Measurements from ENCODE around the gene SEMA4A.

Gene SEMA4A

DNA sequence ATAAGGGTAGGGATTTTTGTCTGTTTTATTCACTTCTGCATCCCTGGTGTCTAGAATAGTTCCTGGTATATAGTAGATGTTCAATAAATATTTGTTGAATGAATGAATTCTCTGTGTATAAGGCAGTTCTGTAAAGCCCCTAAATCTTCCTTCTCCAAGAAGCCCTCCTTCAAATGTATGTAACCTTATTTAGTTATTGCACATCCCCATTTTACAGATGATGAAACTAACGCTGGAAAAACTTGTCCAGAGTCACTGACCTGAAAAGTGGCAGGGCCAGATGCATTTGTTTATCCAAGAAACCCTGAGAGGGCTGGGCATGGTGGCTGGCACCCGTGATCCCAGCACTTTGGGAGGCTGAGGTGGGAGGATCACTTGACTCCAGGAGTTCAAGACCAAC lies 43.1 kb upstream of the SEMA4A start:
- Histone ChIP-seq H4K20me1 (ENCODE audit: control insufficient read depth, insufficient read depth, low read depth, low read length) (0 out of 2 replicates have a peak, but pooled peaks cover 3% of the 10 kb centered on the region), H3K4me3 (ENCODE audit: low read length) (no peak overlapping the region), H3K27me3 (ENCODE audit: control insufficient read depth, low read length) (peaks cover 38% of the 10 kb centered on the region), H3K4me2 (ENCODE audit: low read length) (no peak overlapping the region), H3K9me3 (ENCODE audit: control insufficient read depth, insufficient read depth, low read length) (no peaks in the 10 kb centered on the region), H3F3A (ENCODE audit: control insufficient read depth, insufficient read depth) (peaks cover 5% of the 10 kb centered on the region), H3K27ac (ENCODE audit: low read depth, low read length) (no peak overlapping the region), H3K36me3 (ENCODE audit: control insufficient read depth, low read length) (no peaks in the 10 kb centered on the region), H3K79me2 (ENCODE audit: control insufficient read depth, low read length) (no peaks in the 10 kb centered on the region), H3K9me2 (replicated peaks; ENCODE audit: control insufficient read depth, low read length) (no peaks in the 10 kb centered on the region), H3K4me1 (ENCODE audit: control insufficient read depth, low read length) (peaks cover 31% of the 10 kb centered on the region)
- TF ChIP-seq EZH2phosphoT487 (IDR thresholded peaks at IDR 0.05; ENCODE audit: borderline replicate concordance, low read length): no peak
- TF ChIP-seq CTCF (IDR thresholded peaks at IDR 0.05; ENCODE audit: low read depth, low read length, poor library complexity, severe bottlenecking): no peak

DNA sequence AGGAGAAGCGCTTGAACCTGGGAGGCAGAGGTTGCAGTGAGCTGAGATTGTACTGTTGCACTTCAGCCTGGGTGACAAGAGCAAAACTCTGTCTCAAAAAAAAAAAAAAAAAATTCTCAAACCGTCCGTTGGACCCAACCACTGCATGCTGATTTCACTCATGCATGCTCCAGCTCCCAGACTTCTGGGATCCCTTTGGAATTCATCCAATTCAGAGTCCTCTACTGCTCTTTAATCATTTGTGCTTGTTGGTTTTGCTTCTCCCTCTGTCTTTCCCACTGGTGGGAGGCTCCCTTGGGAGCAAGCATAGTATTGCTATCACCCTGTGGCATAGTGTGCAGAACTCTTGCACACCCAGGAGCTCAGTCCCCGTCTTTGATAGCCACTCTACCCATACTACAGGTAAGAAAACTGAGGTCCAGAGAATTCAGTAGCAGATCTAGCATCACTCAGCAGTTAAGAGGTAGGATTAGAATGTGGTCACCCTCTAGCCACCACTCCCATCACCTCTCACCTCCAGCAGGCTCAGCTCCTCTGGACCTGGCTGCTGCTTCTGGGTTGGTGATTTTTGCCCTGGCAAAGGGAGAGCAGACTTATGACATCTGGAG lies 41.9 kb upstream of the SEMA4A start:
- Histone ChIP-seq H3K79me2 (ENCODE audit: control insufficient read depth, low read length) (no peaks in the 10 kb centered on the region), H3K4me1 (ENCODE audit: control insufficient read depth, low read length) (peaks cover 19% of the 10 kb centered on the region), H4K20me1 (ENCODE audit: control insufficient read depth, insufficient read depth, low read depth, low read length) (0 out of 2 replicates have a peak, but pooled peaks cover 3% of the 10 kb centered on the region), H3K27me3 (ENCODE audit: control insufficient read depth, low read length) (peaks cover 48% of the 10 kb centered on the region), H3K27ac (ENCODE audit: low read depth, low read length) (no peak overlapping the region), H3K9me3 (ENCODE audit: control insufficient read depth, insufficient read depth, low read length) (no peaks in the 10 kb centered on the region), H3F3A (ENCODE audit: control insufficient read depth, insufficient read depth) (peaks cover 5% of the 10 kb centered on the region), H3K4me3 (ENCODE audit: low read length) (no peak overlapping the region), H3K9me2 (replicated peaks; ENCODE audit: control insufficient read depth, low read length) (no peaks in the 10 kb centered on the region), H3K36me3 (ENCODE audit: control insufficient read depth, low read length) (no peaks in the 10 kb centered on the region), H3K4me2 (ENCODE audit: low read length) (no peak overlapping the region)
- TF ChIP-seq EZH2phosphoT487 (IDR thresholded peaks at IDR 0.05; ENCODE audit: borderline replicate concordance, low read length) (no peak), CTCF (IDR thresholded peaks at IDR 0.05; ENCODE audit: low read depth, low read length, poor library complexity, severe bottlenecking) (no peak)

DNA sequence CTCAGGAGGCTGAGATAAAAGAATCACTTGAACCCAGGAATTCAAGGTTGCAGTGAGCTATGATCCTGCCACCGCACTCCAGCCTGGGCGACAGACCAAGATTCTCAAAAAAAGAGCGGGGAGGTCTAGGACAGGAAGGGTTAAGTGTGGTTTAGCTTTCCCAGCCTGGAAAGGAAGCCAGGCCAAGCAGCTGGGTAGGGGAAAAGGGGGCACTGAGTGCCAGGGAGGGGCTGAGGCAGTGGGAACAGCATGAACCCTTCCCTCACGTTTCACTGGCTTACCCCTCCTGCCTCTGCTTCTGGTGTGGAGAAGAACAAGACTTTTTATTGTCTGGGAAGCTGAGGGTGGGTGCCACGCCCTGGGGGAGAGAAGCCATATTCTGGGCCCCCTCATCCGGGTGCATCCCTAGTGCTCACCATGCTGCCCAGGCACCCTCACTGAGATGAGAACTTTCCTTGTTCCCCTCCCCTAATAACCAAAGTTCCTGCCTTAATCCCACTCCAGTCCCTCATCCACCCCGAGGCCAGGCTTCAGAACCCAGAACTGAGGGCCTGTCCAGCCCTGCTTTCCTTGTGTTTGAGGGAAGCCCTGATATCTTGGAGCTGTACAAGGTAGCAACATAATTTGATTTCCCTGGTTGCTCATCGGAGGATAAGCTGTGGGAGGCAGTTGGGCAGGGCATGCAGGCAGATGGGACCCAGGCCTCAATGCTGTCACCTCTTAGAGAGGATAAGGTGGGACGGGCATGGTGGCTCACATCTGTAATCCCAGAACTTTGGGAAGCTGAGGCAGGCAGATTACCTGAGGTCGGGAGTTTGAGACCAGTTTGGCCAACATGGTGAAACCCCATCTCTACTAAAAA lies 40.9 kb upstream of the SEMA4A start:
- H3K79me2 ChIP-seq (ENCODE audit: control insufficient read depth, low read length): no peaks in the 10 kb centered on the region
- H3K9me2 ChIP-seq (replicated peaks; ENCODE audit: control insufficient read depth, low read length): no peaks in the 10 kb centered on the region
- no peak for TF ChIP-seq CTCF (IDR thresholded peaks at IDR 0.05; ENCODE audit: low read depth, low read length, poor library complexity, severe bottlenecking)
- TF ChIP-seq EZH2phosphoT487 (IDR thresholded peaks at IDR 0.05; ENCODE audit: borderline replicate concordance, low read length): no peak
- peaks cover 49% of the 10 kb centered on the region for H3K27me3 ChIP-seq (ENCODE audit: control insufficient read depth, low read length)
- H3K4me2 ChIP-seq (ENCODE audit: low read length): no peak overlapping the region
- peaks cover 11% of the 10 kb centered on the region for H3K4me1 ChIP-seq (ENCODE audit: control insufficient read depth, low read length)
- H3K27ac ChIP-seq (ENCODE audit: low read depth, low read length): no peak overlapping the region
- H3K4me3 ChIP-seq (ENCODE audit: low read length): no peak overlapping the region
- H3K9me3 ChIP-seq (ENCODE audit: control insufficient read depth, insufficient read depth, low read length): no peaks in the 10 kb centered on the region
- 0 out of 2 replicates have a peak, but pooled peaks cover 3% of the 10 kb centered on the region for H4K20me1 ChIP-seq (ENCODE audit: control insufficient read depth, insufficient read depth, low read depth, low read length)
- H3K36me3 ChIP-seq (ENCODE audit: control insufficient read depth, low read length): no peaks in the 10 kb centered on the region
- no peaks in the 10 kb centered on the region for H3F3A ChIP-seq (ENCODE audit: control insufficient read depth, insufficient read depth)

Measured in DOHH2 (cell line).